ENCODE data around the gene DRD4. TPM values are rescaled to one million over a fixed set of nuclear protein-coding genes. Genes with fewer than 3 reads are reported as not detected.

The DRD4 gene
- total and polyA plus RNA-seq, 4 donors, result 1.3 to 3.4 (median 2.1) TPM; not detected in 1

DNA sequence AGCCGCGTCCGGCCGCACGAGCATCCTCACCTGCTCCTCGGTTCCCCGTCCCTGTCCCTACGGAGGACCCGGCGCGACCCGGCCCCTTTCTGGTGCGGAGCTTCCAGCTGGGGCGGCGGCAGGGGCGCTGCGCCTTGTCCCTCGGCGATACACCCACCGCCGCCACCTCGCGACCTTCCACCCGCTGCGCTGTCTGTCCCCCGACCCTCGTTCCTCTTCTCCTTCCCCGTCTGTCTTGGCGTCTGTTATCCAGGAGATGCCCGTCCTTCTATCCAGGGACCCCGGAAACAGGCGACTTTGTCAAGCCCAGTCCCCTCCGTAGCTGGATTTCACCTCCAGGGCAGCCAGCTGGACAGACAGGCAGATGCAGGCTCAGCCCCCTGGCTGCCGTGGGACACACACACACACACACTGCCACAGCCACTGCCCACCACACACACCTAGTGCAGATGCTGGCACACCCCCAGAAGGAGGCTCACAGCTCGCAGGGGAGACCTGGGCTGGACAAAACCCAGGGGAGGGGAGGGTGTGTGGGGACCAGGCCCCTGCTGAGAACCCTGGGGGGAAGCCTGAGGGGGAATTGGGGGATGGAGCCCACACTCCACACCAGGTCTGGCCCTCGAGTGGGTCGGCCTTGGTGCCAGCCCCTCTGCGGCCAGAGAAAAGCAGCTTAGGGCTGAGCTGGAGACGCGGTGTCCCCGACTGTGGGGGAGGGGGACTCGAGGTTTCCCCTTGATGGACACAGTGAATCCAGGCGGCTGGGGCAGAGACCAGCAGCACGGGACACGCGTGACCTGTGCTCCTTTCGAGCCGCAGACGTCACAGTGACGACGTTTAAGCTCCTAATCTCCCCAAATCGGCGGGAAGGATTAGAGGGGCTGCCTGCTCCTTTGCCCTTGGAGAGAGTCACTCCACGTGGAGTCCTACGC, 788 bp downstream of the DRD4 start:
- no peak for DNase-seq
- H3K27ac ChIP-seq (ENCODE audit: low read depth in 1 of 2, low read length in 2 of 2), result no peak overlapping the region
- no peaks in the 10 kb centered on the region for H3K9me3 ChIP-seq (ENCODE audit: control insufficient read depth, low read length)
- intact Hi-C loops (cut with DNase I), result no loop called here
- H3K4me1 ChIP-seq (ENCODE audit: control insufficient read depth in 1 of 2, insufficient read depth in 2 of 2, low read length in 2 of 2), result no peaks in the 10 kb centered on the region
- H3K36me3 ChIP-seq (ENCODE audit: control insufficient read depth in 1 of 2, insufficient read depth in 2 of 2, low read length in 1 of 2), result no peaks in the 10 kb centered on the region
- 54 to 67% methylated on average over 41 to 55 of the region's 55 CpGs for WGBS, 2 donors
- H3K4me3 ChIP-seq (ENCODE audit: low read length in 2 of 2), result peak overlapping the region in 1 of 2 donors; percentile 1
- ATAC-seq (ENCODE audit: low FRiP score), result peak; percentile 2
- H3K27me3 ChIP-seq (ENCODE audit: control insufficient read depth in 1 of 2, insufficient read depth in 2 of 2, low read length in 1 of 2), result no peaks in the 10 kb centered on the region

DNA sequence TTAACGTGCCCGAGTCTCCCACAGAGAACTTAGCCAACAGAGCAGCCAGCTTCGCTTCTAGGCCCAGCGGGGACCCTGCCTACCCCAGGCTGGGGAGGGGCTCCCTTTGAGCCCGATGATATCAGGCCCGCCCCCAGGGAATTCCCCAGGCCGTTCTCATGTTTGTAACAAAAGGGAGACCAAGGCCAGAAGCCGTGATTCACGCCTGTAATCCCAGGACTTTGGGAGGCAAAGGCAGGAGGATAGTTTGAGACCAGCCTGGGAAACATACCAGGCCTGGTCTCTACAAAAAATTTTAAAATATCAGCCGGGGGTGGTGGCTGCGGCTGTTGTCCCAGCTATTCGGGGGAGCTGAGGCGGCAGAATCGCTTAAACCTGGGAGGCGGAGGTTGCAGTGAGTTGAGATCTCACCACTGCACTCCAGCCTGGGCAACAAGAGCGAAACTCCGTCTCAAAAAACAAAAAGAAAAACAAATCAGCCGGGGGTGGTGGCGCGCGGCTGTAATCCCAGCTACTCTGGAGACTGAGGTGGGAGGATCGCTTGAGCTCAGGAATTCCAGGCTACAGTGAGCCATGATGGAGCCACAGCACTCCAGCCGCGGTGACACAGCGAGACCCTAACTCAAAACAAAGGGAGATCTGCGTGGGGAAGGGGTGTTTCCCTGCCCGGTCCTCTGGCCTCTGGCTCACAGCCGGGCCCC, 1.7 kb downstream of the DRD4 start:
- Histone ChIP-seq H3K27me3 (ENCODE audit: control insufficient read depth in 1 of 2, insufficient read depth in 2 of 2, low read length in 1 of 2) (no peaks in the 10 kb centered on the region), H3K9me3 (ENCODE audit: control insufficient read depth, low read length) (no peaks in the 10 kb centered on the region), H3K4me1 (ENCODE audit: control insufficient read depth in 1 of 2, insufficient read depth in 2 of 2, low read length in 2 of 2) (no peaks in the 10 kb centered on the region), H3K27ac (ENCODE audit: low read depth in 1 of 2, low read length in 2 of 2) (no peak overlapping the region), H3K36me3 (ENCODE audit: control insufficient read depth in 1 of 2, insufficient read depth in 2 of 2, low read length in 1 of 2) (peaks cover 0 to 2% of the 10 kb centered on the region in 2 donors), H3K4me3 (ENCODE audit: low read length in 2 of 2) (no peak overlapping the region)
- 80 to 86% methylated on average over 28 of the region's 28 CpGs for WGBS, 2 donors
- no peak for ATAC-seq (ENCODE audit: low FRiP score)
- DNase-seq, result no peak
- intact Hi-C loops (cut with DNase I), result no loop called here

DNA sequence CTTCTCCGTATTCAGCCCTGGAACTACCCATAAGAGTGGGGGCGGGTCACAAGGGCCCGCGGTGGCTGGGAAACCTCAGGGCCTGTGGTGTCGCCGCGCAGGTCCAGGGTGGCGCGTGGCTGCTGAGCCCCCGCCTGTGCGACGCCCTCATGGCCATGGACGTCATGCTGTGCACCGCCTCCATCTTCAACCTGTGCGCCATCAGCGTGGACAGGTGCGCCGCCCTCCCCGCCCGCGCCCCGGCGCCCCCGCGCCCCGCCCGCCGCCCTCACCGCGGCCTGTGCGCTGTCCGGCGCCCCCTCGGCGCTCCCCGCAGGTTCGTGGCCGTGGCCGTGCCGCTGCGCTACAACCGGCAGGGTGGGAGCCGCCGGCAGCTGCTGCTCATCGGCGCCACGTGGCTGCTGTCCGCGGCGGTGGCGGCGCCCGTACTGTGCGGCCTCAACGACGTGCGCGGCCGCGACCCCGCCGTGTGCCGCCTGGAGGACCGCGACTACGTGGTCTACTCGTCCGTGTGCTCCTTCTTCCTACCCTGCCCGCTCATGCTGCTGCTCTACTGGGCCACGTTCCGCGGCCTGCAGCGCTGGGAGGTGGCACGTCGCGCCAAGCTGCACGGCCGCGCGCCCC, 2.4 kb downstream of the DRD4 start:
- Histone ChIP-seq H3K4me3 (ENCODE audit: low read length in 2 of 2) (no peak overlapping the region), H3K4me1 (ENCODE audit: control insufficient read depth in 1 of 2, insufficient read depth in 2 of 2, low read length in 2 of 2) (no peaks in the 10 kb centered on the region), H3K27me3 (ENCODE audit: control insufficient read depth in 1 of 2, insufficient read depth in 2 of 2, low read length in 1 of 2) (no peaks in the 10 kb centered on the region), H3K36me3 (ENCODE audit: control insufficient read depth in 1 of 2, insufficient read depth in 2 of 2, low read length in 1 of 2) (peaks cover 0 to 2% of the 10 kb centered on the region in 2 donors), H3K27ac (ENCODE audit: low read depth in 1 of 2, low read length in 2 of 2) (no peak overlapping the region), H3K9me3 (ENCODE audit: control insufficient read depth, low read length) (no peaks in the 10 kb centered on the region)
- DNase-seq (no peak), ATAC-seq (ENCODE audit: low FRiP score) (no peak)
- intact Hi-C loops (cut with DNase I), result no loop called here
- WGBS, 2 donors, result 30 to 40% methylated on average over 67 to 80 of the region's 80 CpGs

DNA sequence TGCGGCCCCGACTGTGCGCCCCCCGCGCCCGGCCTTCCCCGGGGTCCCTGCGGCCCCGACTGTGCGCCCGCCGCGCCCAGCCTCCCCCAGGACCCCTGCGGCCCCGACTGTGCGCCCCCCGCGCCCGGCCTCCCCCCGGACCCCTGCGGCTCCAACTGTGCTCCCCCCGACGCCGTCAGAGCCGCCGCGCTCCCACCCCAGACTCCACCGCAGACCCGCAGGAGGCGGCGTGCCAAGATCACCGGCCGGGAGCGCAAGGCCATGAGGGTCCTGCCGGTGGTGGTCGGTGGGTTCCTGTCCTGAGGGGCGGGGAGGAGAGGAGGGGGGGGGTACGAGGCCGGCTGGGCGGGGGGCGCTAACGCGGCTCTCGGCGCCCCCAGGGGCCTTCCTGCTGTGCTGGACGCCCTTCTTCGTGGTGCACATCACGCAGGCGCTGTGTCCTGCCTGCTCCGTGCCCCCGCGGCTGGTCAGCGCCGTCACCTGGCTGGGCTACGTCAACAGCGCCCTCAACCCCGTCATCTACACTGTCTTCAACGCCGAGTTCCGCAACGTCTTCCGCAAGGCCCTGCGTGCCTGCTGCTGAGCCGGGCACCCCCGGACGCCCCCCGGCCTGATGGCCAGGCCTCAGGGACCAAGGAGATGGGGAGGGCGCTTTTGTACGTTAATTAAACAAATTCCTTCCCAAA, 3.1 kb downstream of the DRD4 start:
- H3K27ac ChIP-seq (ENCODE audit: low read depth in 1 of 2, low read length in 2 of 2), result no peak overlapping the region
- peaks cover 0 to 2% of the 10 kb centered on the region in 2 donors for H3K36me3 ChIP-seq (ENCODE audit: control insufficient read depth in 1 of 2, insufficient read depth in 2 of 2, low read length in 1 of 2)
- no peak overlapping the region for H3K4me3 ChIP-seq (ENCODE audit: low read length in 2 of 2)
- no peaks in the 10 kb centered on the region for H3K9me3 ChIP-seq (ENCODE audit: control insufficient read depth, low read length)
- no peaks in the 10 kb centered on the region for H3K4me1 ChIP-seq (ENCODE audit: control insufficient read depth in 1 of 2, insufficient read depth in 2 of 2, low read length in 2 of 2)
- DNase-seq, result no peak
- H3K27me3 ChIP-seq (ENCODE audit: control insufficient read depth in 1 of 2, insufficient read depth in 2 of 2, low read length in 1 of 2), result no peaks in the 10 kb centered on the region
- 52 to 64% methylated on average over 45 to 69 of the region's 69 CpGs for WGBS, 2 donors
- ATAC-seq (ENCODE audit: low FRiP score), result no peak
- intact Hi-C loops (cut with DNase I), result no loop called here

DNA sequence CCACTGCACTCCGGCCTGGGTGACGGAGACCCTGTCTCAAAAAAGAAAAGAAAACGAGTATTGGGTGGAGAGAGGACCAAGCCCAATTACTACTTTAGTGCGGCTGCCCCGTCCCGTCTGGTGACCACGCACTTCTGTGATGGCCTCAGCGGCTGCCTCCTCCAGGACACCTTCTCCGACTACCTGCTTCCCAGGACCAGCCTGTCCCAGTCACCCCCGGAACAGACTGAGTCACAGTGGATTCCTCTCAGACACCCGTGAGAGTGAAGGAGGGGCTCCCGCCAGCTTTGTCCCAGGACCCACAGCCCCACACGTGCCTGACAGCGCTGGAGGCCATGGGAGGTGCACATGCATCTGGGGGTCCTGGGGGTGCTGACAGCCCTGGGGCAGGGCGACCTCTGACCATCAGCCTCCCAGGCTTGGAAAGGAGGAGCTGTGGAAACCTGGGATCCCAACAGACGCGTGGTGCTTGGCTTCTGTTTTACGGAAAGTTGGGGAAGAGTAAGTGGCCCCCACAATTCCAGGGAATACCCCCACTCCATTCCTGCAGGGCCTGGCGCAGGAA, 4.8 kb downstream of the DRD4 start:
- DNase-seq, result no peak
- Histone ChIP-seq H3K27me3 (ENCODE audit: control insufficient read depth in 1 of 2, insufficient read depth in 2 of 2, low read length in 1 of 2) (no peaks in the 10 kb centered on the region), H3K4me3 (ENCODE audit: low read length in 2 of 2) (no peak overlapping the region), H3K36me3 (ENCODE audit: control insufficient read depth in 1 of 2, insufficient read depth in 2 of 2, low read length in 1 of 2) (peaks cover 0 to 2% of the 10 kb centered on the region in 2 donors), H3K4me1 (ENCODE audit: control insufficient read depth in 1 of 2, insufficient read depth in 2 of 2, low read length in 2 of 2) (no peaks in the 10 kb centered on the region), H3K9me3 (ENCODE audit: control insufficient read depth, low read length) (no peaks in the 10 kb centered on the region), H3K27ac (ENCODE audit: low read depth in 1 of 2, low read length in 2 of 2) (no peak overlapping the region)
- no peak for ATAC-seq (ENCODE audit: low FRiP score)
- WGBS, 2 donors, result 88 to 91% methylated on average over 19 of the region's 19 CpGs
- intact Hi-C loops (cut with DNase I), result no loop called here

DNA sequence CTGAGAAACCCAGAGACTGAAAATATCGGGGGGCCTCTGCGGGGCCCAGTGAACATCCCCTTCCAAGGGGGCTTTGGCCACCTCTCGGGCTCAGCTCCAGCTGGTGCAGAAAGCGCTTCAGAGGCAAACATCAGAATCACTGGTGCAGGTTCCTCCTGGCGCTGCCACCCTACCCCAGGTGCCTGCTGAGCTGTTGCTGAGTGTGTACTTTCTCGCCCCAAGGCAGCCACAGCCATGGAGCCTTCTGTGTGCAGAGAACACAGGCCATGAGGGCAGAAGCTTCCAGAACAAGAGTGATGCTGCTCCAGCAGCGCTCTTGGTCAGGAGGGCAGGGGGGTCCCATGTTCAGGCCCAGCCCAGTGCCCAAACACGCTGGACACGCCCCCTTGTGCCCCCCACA, 6.3 kb downstream of the DRD4 start:
- Histone ChIP-seq H3K4me3 (ENCODE audit: low read length in 2 of 2) (no peak overlapping the region), H3K36me3 (ENCODE audit: control insufficient read depth in 1 of 2, insufficient read depth in 2 of 2, low read length in 1 of 2) (peaks cover 0 to 2% of the 10 kb centered on the region in 2 donors), H3K4me1 (ENCODE audit: control insufficient read depth in 1 of 2, insufficient read depth in 2 of 2, low read length in 2 of 2) (no peaks in the 10 kb centered on the region), H3K27me3 (ENCODE audit: control insufficient read depth in 1 of 2, insufficient read depth in 2 of 2, low read length in 1 of 2) (no peaks in the 10 kb centered on the region), H3K27ac (ENCODE audit: low read depth in 1 of 2, low read length in 2 of 2) (no peak overlapping the region), H3K9me3 (ENCODE audit: control insufficient read depth, low read length) (no peaks in the 10 kb centered on the region)
- ATAC-seq (ENCODE audit: low FRiP score) (no peak), DNase-seq (no peak)
- intact Hi-C loops (cut with DNase I), result no loop called here
- 94 to 96% methylated on average over 9 of the region's 9 CpGs for WGBS, 2 donors

DNA sequence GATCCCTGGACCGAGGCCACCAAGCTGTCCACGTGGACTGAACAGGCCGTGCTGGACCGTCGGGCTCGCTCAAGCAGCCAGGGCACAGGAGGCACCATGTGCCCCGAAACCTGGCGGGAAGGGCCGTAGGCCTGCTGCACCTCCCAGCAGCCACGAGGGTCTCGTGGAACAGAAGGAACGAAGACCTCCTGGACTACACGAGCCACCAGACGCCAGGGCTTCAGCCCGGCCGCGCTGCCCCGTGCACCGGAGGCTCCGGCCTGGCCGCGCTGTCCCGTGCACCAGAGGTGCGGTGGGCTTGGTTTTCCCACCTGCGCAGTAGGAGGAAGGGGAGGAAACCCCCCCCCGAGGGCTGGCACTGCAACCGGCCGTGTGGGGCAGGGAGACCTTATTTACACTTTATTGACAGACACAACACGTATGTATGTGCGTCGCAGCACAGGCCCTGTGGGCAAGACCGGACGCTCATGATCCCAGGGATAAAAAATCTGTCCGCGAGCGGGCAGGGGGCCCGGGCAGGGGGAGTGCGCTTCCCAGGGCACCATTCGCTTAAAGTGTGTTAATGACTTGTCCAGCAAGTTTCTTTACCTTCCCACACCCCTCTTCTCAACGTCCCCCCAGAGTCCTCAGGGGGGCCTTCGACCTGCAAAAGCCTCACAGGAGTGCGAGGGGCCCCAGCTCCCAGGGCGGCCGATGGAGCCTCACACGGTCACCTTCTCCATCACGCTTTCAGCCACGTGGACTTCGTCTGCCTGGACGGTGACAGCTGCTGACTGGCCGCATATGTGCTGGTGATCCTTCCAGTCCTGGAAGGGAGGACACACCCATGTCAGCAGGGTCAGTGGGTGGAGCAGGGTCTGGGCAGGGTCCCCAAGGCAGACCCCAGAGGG, 7.0 kb downstream of the DRD4 start:
- no peaks in the 10 kb centered on the region for H3K4me1 ChIP-seq (ENCODE audit: control insufficient read depth in 1 of 2, insufficient read depth in 2 of 2, low read length in 2 of 2)
- ATAC-seq (ENCODE audit: low FRiP score), result no peak
- no peaks in the 10 kb centered on the region for H3K27me3 ChIP-seq (ENCODE audit: control insufficient read depth in 1 of 2, insufficient read depth in 2 of 2, low read length in 1 of 2)
- no peak overlapping the region for H3K27ac ChIP-seq (ENCODE audit: low read depth in 1 of 2, low read length in 2 of 2)
- no peak overlapping the region for H3K4me3 ChIP-seq (ENCODE audit: low read length in 2 of 2)
- peaks cover 0 to 2% of the 10 kb centered on the region in 2 donors for H3K36me3 ChIP-seq (ENCODE audit: control insufficient read depth in 1 of 2, insufficient read depth in 2 of 2, low read length in 1 of 2)
- intact Hi-C loops (cut with DNase I), result no loop called here
- H3K9me3 ChIP-seq (ENCODE audit: control insufficient read depth, low read length), result no peaks in the 10 kb centered on the region
- DNase-seq, result no peak
- 87 to 88% methylated on average over 48 to 50 of the region's 50 CpGs for WGBS, 2 donors
